Activated naive CD4-positive, alpha-beta T cell treated with anti-CD3 and anti-CD28 coated beads, Interleukin-2, amount 50 U/mL, for 72 hours (primary cell): ENCODE measurements around the gene KLRF2. TPM values are rescaled to one million over a fixed set of nuclear protein-coding genes. Genes with fewer than 3 reads are reported as not detected.
A peak's percentile ranks its signal among the peaks of the same experiment; 100 is the strongest.

Experiments
- ATAC-seq, 2 donors: fragments of 150-1000 bp; cut with Tn5 transposase; 2 replicates each; pipeline ENCODE4 v1.10.0; 2021; ENCODE audit warnings: mild to moderate bottlenecking in 2 of 2, moderate library complexity in 2 of 2
- DNase-seq, 2 donors: peaks; one replicate each; pipeline ENCODE4 v3.0.0; 2021 to 2022; ENCODE audit warnings: low spot score in 2 of 2
- H3K27ac Mint-ChIP-seq, 2 donors: one replicate each; pipeline ENCODE4 v1.8.0; 2022; ENCODE audit warnings: mild to moderate bottlenecking in 2 of 2, mixed read lengths in 2 of 2
- H3K36me3 Mint-ChIP-seq, 2 donors: one replicate each; pipeline ENCODE4 v1.8.0; 2022; ENCODE audit warnings: mixed read lengths in 2 of 2
- H3K9me3 Mint-ChIP-seq, 2 donors: one replicate each; pipeline ENCODE4 v1.8.0; 2022; ENCODE audit warnings: mixed read lengths in 2 of 2
- total RNA-seq, 2 donors: library from RNA; stranded (reverse); gene quantifications; one replicate each; pipeline ENCODE4 v1.2.3, GENCODE V29; 2022

The KLRF2 gene
- not detected for total RNA-seq

- Mint-ChIP-seq H3K9me3 (no peaks in the 10 kb centered on the region), H3K36me3 (no peaks in the 10 kb centered on the region), H3K27ac (no peak within 1 kb of the TSS)
- ATAC-seq (no peak), DNase-seq (no peak)
Measured at GRCh38 chr12:9881246-9881645, at the start of gene KLRF2. KLRF2 (plus strand) TSS chr12:9881489; CDS start chr12:9881596, 107 bp downstream.

GRCh38 chr12:9831720-9832119 lies 49.6 kb upstream of the KLRF2 start:
- ATAC-seq, result no peak
- Mint-ChIP-seq H3K9me3 (no peaks in the 10 kb centered on the region), H3K27ac (no peak overlapping the region), H3K36me3 (no peaks in the 10 kb centered on the region)
- no peak for DNase-seq

- Mint-ChIP-seq H3K36me3 (peaks cover 15 to 17% of the 10 kb centered on the region in 2 donors), H3K9me3 (peaks cover 19% of the 10 kb centered on the region in 2 donors), H3K27ac (no peak overlapping the region)
- DNase-seq (no peak), ATAC-seq (no peak)
Measured at GRCh38 chr12:9843407-9843806, 37.9 kb upstream of the KLRF2 start.

GRCh38 chr12:9848899-9849298 lies 32.4 kb upstream of the KLRF2 start:
- H3K9me3 Mint-ChIP-seq, result peaks cover 19 to 21% of the 10 kb centered on the region in 2 donors
- ATAC-seq, result no peak
- no peak overlapping the region for H3K27ac Mint-ChIP-seq
- H3K36me3 Mint-ChIP-seq, result peaks cover 33 to 54% of the 10 kb centered on the region in 2 donors
- no peak for DNase-seq

GRCh38 chr12:9851050-9851449 lies 30.2 kb upstream of the KLRF2 start:
- peaks cover 18 to 21% of the 10 kb centered on the region in 2 donors for H3K9me3 Mint-ChIP-seq
- DNase-seq (no peak), ATAC-seq (no peak)
- peaks cover 33 to 66% of the 10 kb centered on the region in 2 donors for H3K36me3 Mint-ChIP-seq
- peak overlapping the region in 1 of 2 donors; percentile 8 for H3K27ac Mint-ChIP-seq

- H3K27ac Mint-ChIP-seq, result no peak overlapping the region
- DNase-seq (no peak), ATAC-seq (peak in 1 of 2 donors; percentile 54)
- peaks cover 10 to 15% of the 10 kb centered on the region in 2 donors for H3K9me3 Mint-ChIP-seq
- peaks cover 26 to 59% of the 10 kb centered on the region in 2 donors for H3K36me3 Mint-ChIP-seq
Measured at GRCh38 chr12:9851927-9852326, 29.4 kb upstream of the KLRF2 start.

GRCh38 chr12:9856151-9856550 lies 25.1 kb upstream of the KLRF2 start:
- no peaks in the 10 kb centered on the region for H3K9me3 Mint-ChIP-seq
- no peak overlapping the region for H3K27ac Mint-ChIP-seq
- H3K36me3 Mint-ChIP-seq, result peaks cover 11 to 40% of the 10 kb centered on the region in 2 donors
- ATAC-seq (no peak), DNase-seq (no peak)

GRCh38 chr12:9856894-9857293 lies 24.4 kb upstream of the KLRF2 start:
- Mint-ChIP-seq H3K27ac (no peak overlapping the region), H3K9me3 (no peaks in the 10 kb centered on the region), H3K36me3 (peaks cover 6 to 32% of the 10 kb centered on the region in 2 donors)
- DNase-seq, result no peak
- ATAC-seq, result no peak

- H3K36me3 Mint-ChIP-seq, result peaks cover 12 to 27% of the 10 kb centered on the region in 2 donors
- H3K27ac Mint-ChIP-seq, result no peak overlapping the region
- DNase-seq (no peak), ATAC-seq (no peak)
- H3K9me3 Mint-ChIP-seq, result no peaks in the 10 kb centered on the region
Measured at GRCh38 chr12:9858135-9858534, 23.2 kb upstream of the KLRF2 start.

GRCh38 chr12:9864913-9865675 lies 16.2 kb upstream of the KLRF2 start:
- Mint-ChIP-seq H3K9me3 (no peaks in the 10 kb centered on the region), H3K27ac (peak overlapping the region; percentile 27 to 91), H3K36me3 (peaks cover 20 to 25% of the 10 kb centered on the region in 2 donors)
- DNase-seq (no peak), ATAC-seq (peak; percentile 54 to 78)

- peak in 1 of 2 donors; percentile 6 for ATAC-seq
Measured at GRCh38 chr12:9866860-9867269, 14.4 kb upstream of the KLRF2 start.

GRCh38 chr12:9867531-9867930 lies 13.8 kb upstream of the KLRF2 start:
- ATAC-seq, result no peak

More at GRCh38 chr12:9866860-9867269, 14.4 kb upstream of the KLRF2 start:
- peak overlapping the region; percentile 85 to 91 for H3K27ac Mint-ChIP-seq
- H3K36me3 Mint-ChIP-seq, result peaks cover 20 to 25% of the 10 kb centered on the region in 2 donors
- DNase-seq, result no peak
- no peaks in the 10 kb centered on the region for H3K9me3 Mint-ChIP-seq

GRCh38 chr12:9868311-9868801 lies 12.9 kb upstream of the KLRF2 start:
- ATAC-seq, result no peak
- H3K9me3 Mint-ChIP-seq, result no peaks in the 10 kb centered on the region

More at GRCh38 chr12:9867531-9867930, 13.8 kb upstream of the KLRF2 start:
- DNase-seq, result no peak
- peak overlapping the region; percentile 53 to 91 for H3K27ac Mint-ChIP-seq
- H3K36me3 Mint-ChIP-seq, result peaks cover 18 to 25% of the 10 kb centered on the region in 2 donors
- H3K9me3 Mint-ChIP-seq, result no peaks in the 10 kb centered on the region

GRCh38 chr12:9868951-9869306 lies 12.4 kb upstream of the KLRF2 start:
- H3K36me3 Mint-ChIP-seq, result peaks cover 4 to 16% of the 10 kb centered on the region in 2 donors
- H3K27ac Mint-ChIP-seq, result peak overlapping the region; percentile 77 to 97
- DNase-seq (no peak), ATAC-seq (no peak)
- H3K9me3 Mint-ChIP-seq, result no peaks in the 10 kb centered on the region

More at GRCh38 chr12:9868311-9868801, 12.9 kb upstream of the KLRF2 start:
- Mint-ChIP-seq H3K36me3 (peaks cover 10 to 16% of the 10 kb centered on the region in 2 donors), H3K27ac (peak overlapping the region; percentile 77 to 97)
- DNase-seq, result no peak

GRCh38 chr12:9869307-9870161 lies 11.8 kb upstream of the KLRF2 start, which contains the start of gene CLEC2B:
CLEC2B (minus strand) TSS chr12:9869354.
- ATAC-seq (peak; percentile 63 to 79), DNase-seq (no peak)
- H3K9me3 Mint-ChIP-seq, result no peaks in the 10 kb centered on the region
- H3K27ac Mint-ChIP-seq, result peak within 1 kb of the TSS; percentile 77 to 97
- H3K36me3 Mint-ChIP-seq, result peaks cover 0 to 16% of the 10 kb centered on the region in 2 donors

- no peak for DNase-seq
- no peak for ATAC-seq
- peaks cover 0 to 16% of the 10 kb centered on the region in 2 donors for H3K36me3 Mint-ChIP-seq
Measured at GRCh38 chr12:9870286-9870866, 10.9 kb upstream of the KLRF2 start.

More at GRCh38 chr12:9870286-9870866, 10.9 kb upstream of the KLRF2 start:
- H3K27ac Mint-ChIP-seq, result peak overlapping the region; percentile 77 to 97
- no peaks in the 10 kb centered on the region for H3K9me3 Mint-ChIP-seq
